ENCODE results near the gene FLT4.
"Not testable (repeated sequence)": the region's sequence is repeated elsewhere in the genome, so short reads cannot be mapped to it uniquely, and the experiment has no call there.

Gene FLT4

GRCh38 chr5:180649297-180650039 lies at the start of gene FLT4:
Gene FLT4, minus strand, starts transcription at chr5:180649600. Its CDS starts 55 bp downstream, at chr5:180649545.
- DNase-seq (ENCODE audit: low spot score): peak; percentile 67

- DNase-seq (ENCODE audit: low spot score): no peak
These were observed 49.6 kb upstream of the FLT4 start for GRCh38 chr5:180699042-180699441.

- no peak for DNase-seq (ENCODE audit: low spot score)
These were observed 46.7 kb upstream of the FLT4 start for GRCh38 chr5:180696116-180696515.

- DNase-seq (ENCODE audit: low spot score): no peak
These were observed 43.0 kb upstream of the FLT4 start for GRCh38 chr5:180692429-180692828.

GRCh38 chr5:180691046-180691445 lies 41.6 kb upstream of the FLT4 start:
- no peak for DNase-seq (ENCODE audit: low spot score)

- no peak for DNase-seq (ENCODE audit: low spot score)
These were observed 41.2 kb upstream of the FLT4 start for GRCh38 chr5:180690562-180690961.

GRCh38 chr5:180689775-180690174 lies 40.4 kb upstream of the FLT4 start:
- DNase-seq (ENCODE audit: low spot score): no peak

GRCh38 chr5:180689071-180689694 lies 39.8 kb upstream of the FLT4 start:
- DNase-seq (ENCODE audit: low spot score): no peak

GRCh38 chr5:180688330-180689070 lies 39.1 kb upstream of the FLT4 start:
- no peak for DNase-seq (ENCODE audit: low spot score)

GRCh38 chr5:180686799-180687198 lies 37.4 kb upstream of the FLT4 start:
- not testable (repeated sequence) for DNase-seq (ENCODE audit: low spot score)

GRCh38 chr5:180684623-180685161 lies 35.3 kb upstream of the FLT4 start:
- DNase-seq (ENCODE audit: low spot score): no peak

GRCh38 chr5:180683220-180683922 lies 34.0 kb upstream of the FLT4 start:
- no peak for DNase-seq (ENCODE audit: low spot score)

GRCh38 chr5:180682560-180682959 lies 33.2 kb upstream of the FLT4 start:
- DNase-seq (ENCODE audit: low spot score): no peak

- DNase-seq (ENCODE audit: low spot score): not testable (repeated sequence)
These were observed 32.6 kb upstream of the FLT4 start for GRCh38 chr5:180682008-180682407.

- not testable (repeated sequence) for DNase-seq (ENCODE audit: low spot score)
These were observed 28.9 kb upstream of the FLT4 start for GRCh38 chr5:180678319-180678718.

GRCh38 chr5:180675036-180675635 lies 25.7 kb upstream of the FLT4 start:
- DNase-seq (ENCODE audit: low spot score): no peak

GRCh38 chr5:180674090-180674475 lies 24.7 kb upstream of the FLT4 start:
- DNase-seq (ENCODE audit: low spot score): not testable (repeated sequence)

- DNase-seq (ENCODE audit: low spot score): peak; percentile 45
These were observed 24.1 kb upstream of the FLT4 start for GRCh38 chr5:180673371-180674089.

GRCh38 chr5:180671958-180672524 lies 22.6 kb upstream of the FLT4 start:
- not testable (repeated sequence) for DNase-seq (ENCODE audit: low spot score)

GRCh38 chr5:180670586-180671359 lies 21.4 kb upstream of the FLT4 start:
- peak; percentile 58 for DNase-seq (ENCODE audit: low spot score)
